Heart left ventricle (tissue), 16 donors: Measurements from ENCODE around the gene PDE6B. TPM values are rescaled to one million over a fixed set of nuclear protein-coding genes. Genes with fewer than 3 reads are reported as not detected.

Experiments used
- ATAC-seq, 4 donors: fragments of 200-7000 bp; cut with Tn5 transposase; one replicate each; pipeline ENCODE4 v1.9.1; 2020 to 2022; ENCODE audit warnings: moderate library complexity in 4 of 4, mild to moderate bottlenecking in 3 of 4, moderate number of reproducible peaks in 1 of 4
- DNase-seq, 5 donors: peaks; one replicate each; pipeline ENCODE4 v3.0.0-alpha.2; 2020
- H3K27ac ChIP-seq, 12 donors: fragments of 200-600 bp; sonication (generic) in 4 of 12; one replicate each; pipeline versions ENCODE4 v1.5.0 to v1.8.0; 2016 to 2022; ENCODE audit warnings: mild to moderate bottlenecking in 2 of 12
- H3K27me3 ChIP-seq, 9 donors: fragments of 200-600 bp; sonication (generic) in 2 of 9; one replicate each; pipeline versions ENCODE4 v1.5.1 to v1.8.0; 2016 to 2022; ENCODE audit warnings: mild to moderate bottlenecking in 3 of 9
- H3K36me3 ChIP-seq, 9 donors: fragments of 200-600 bp; sonication (generic) in 2 of 9; one replicate each; pipeline versions ENCODE4 v1.5.0 to v1.8.0; 2018 to 2022; ENCODE audit warnings: mild to moderate bottlenecking in 2 of 9
- H3K4me1 ChIP-seq, 12 donors: fragments of 200-600 bp; sonication (generic) in 4 of 12; one replicate each; pipeline versions ENCODE4 v1.5.0 to v1.8.0; 2016 to 2022; ENCODE audit warnings: mild to moderate bottlenecking in 3 of 12
- H3K4me3 ChIP-seq, 12 donors: fragments of 200-600 bp; sonication (generic) in 4 of 12; one replicate each; pipeline versions ENCODE4 v1.5.0 to v1.8.0; 2017 to 2022; ENCODE audit warnings: mild to moderate bottlenecking in 9 of 12, moderate library complexity in 4 of 12
- H3K9me3 ChIP-seq, 12 donors: fragments of 200-600 bp; sonication (generic) in 4 of 12; one replicate each; pipeline versions ENCODE4 v1.5.0 to v1.8.0; 2016 to 2022; ENCODE audit warnings: mild to moderate bottlenecking in 1 of 12
- POLR2A ChIP-seq, 2 donors: fragments of 450-650 bp; IDR thresholded peaks; one replicate each; pipeline ENCODE4 v1.6.1; 2017; ENCODE audit warnings: antibody characterized with exemption in 2 of 2, mild to moderate bottlenecking in 2 of 2, moderate library complexity in 2 of 2
- WGBS, 4 donors: extraction: QIAGEN DNeasy Blood & Tissue Kit in 2 of 4; methylation state at CpG; one replicate each; pipeline versions ENCODE4 v1.1.5 to v1.1.7; 2013 to 2018; 5-methylcytosine and 5-hydroxymethylcytosine counted together
- intact Hi-C, 10 donors: fragments of 100-400 bp; cut with DNase I; formaldehyde crosslinking; loops; one replicate each; pipeline versions ENCODE4 v1.11.1 to v1.14.2; 2022
- polyA plus RNA-seq, 2 donors: library from polyadenylated mRNA; stranded (reverse); fragments of 200-250 nt; gene quantifications; one replicate each; pipeline ENCODE4 v1.2.3, GENCODE V29; 2013
- total RNA-seq, 9 donors: library from RNA; depleted of rRNA in 2 of 9; stranded (reverse); fragments of >200 nt in 2 of 9; fragmentation: NEBNext Ultra II Directional in 3 of 9; extraction: Animal tissue kit (Norgen Biotek cat#: 25700) in 3 of 9; gene quantifications; one replicate each; pipeline versions ENCODE4 v1.1.0 to v1.2.4, GENCODE V29; 2016 to 2023
- TF ChIP-seq, protein P1 (sequence below), 12 donors: fragments of 200-600 bp; sonication (generic) in 4 of 12; IDR thresholded peaks; one replicate each; pipeline versions ENCODE4 v1.5.0 to v1.8.0; 2018 to 2022; ENCODE audit warnings: antibody characterized with exemption in 12 of 12, mild to moderate bottlenecking in 5 of 12
- donor health status: ischemic (EF 13 %, LVEDD 7.1; RV severe dilation, severe dysfunction).
- donor health status: healthy with polysubstance abuse.
- donor health status: DM: no; HTN: yes; CAD: no.
- donor health status: DM: no; HTN: no; CAD: no.
- donor health status: ischemic (EF 25% LVEDD 6.9; RV normal size, moderate dysfunction).
- donor health status: ischemic (EF 25% LVEDD 5.7; RV mildly dilated, moderate dysfunction).
- donor health status: healthy.
- donor health status: DM: yes; HTN: yes; CAD: no.
- donor health status: ischemic (EF 35%, LVEDD 5.7; RV mildly dilated, moderate dysfunction).
- donor health status: nonischemic (EF 11% LVEDD 7.7; RV severe dilation, severe dysfunction).
- donor health status: DM: yes; HTN: yes; CAD: no.
- donor health status: PGD.
- donor health status: ischemic (EF 29% LVEDD 5.4; RV normal size, mild dysfunction).
- donor health status: nonischemic (EF 23%, LVEDD 6.1; RV moderate dilation, normal function).

PDE6B gene
- total and polyA plus RNA-seq, 11 donors, result 0.61 to 8.4 (median 3.5) TPM

DNA sequence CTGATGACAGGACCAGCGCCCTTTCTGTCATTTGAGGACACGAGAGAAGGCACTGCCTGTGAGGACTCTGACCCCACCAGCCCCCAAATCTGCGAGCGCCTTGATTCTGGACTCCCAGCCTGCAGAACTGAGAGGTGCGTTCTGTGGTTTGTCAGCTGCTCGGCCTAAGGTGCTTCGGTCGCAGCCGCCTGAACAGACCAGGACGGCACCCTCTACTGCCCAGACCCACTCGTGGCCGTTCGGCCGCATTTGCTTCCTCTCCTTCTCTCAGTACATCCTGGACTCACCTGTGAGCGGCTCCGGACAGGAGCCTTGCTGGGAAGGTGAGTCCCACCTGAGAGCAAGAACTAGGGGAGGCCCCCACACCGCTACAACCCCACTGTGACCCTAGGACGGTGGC is 88.7 kb downstream of the PDE6B start:
- peaks cover 0 to 23% (median 7%) of the 10 kb centered on the region in 12 donors for H3K4me1 ChIP-seq
- WGBS, 4 donors, result 90 to 92% (median 91%) methylated on average over 14 to 18 of the region's 18 CpGs
- intact Hi-C loops, result no loop called here
- no peak overlapping the region for H3K27ac ChIP-seq
- no peak for TF ChIP-seq POLR2A (IDR thresholded peaks at IDR 0.05)
- TF ChIP-seq, protein P1, sequence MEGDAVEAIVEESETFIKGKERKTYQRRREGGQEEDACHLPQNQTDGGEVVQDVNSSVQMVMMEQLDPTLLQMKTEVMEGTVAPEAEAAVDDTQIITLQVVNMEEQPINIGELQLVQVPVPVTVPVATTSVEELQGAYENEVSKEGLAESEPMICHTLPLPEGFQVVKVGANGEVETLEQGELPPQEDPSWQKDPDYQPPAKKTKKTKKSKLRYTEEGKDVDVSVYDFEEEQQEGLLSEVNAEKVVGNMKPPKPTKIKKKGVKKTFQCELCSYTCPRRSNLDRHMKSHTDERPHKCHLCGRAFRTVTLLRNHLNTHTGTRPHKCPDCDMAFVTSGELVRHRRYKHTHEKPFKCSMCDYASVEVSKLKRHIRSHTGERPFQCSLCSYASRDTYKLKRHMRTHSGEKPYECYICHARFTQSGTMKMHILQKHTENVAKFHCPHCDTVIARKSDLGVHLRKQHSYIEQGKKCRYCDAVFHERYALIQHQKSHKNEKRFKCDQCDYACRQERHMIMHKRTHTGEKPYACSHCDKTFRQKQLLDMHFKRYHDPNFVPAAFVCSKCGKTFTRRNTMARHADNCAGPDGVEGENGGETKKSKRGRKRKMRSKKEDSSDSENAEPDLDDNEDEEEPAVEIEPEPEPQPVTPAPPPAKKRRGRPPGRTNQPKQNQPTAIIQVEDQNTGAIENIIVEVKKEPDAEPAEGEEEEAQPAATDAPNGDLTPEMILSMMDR (IDR thresholded peaks at IDR 0.05), result no peak
- H3K27me3 ChIP-seq, result no peaks in the 10 kb centered on the region
- peak in 1 of 5 donors; percentile 5 for DNase-seq
- peaks cover 0 to 12% (median 0%) of the 10 kb centered on the region in 9 donors for H3K36me3 ChIP-seq
- ATAC-seq, result peak in 1 of 4 donors; percentile 8
- H3K9me3 ChIP-seq, result no peaks in the 10 kb centered on the region
- no peak overlapping the region for H3K4me3 ChIP-seq

DNA sequence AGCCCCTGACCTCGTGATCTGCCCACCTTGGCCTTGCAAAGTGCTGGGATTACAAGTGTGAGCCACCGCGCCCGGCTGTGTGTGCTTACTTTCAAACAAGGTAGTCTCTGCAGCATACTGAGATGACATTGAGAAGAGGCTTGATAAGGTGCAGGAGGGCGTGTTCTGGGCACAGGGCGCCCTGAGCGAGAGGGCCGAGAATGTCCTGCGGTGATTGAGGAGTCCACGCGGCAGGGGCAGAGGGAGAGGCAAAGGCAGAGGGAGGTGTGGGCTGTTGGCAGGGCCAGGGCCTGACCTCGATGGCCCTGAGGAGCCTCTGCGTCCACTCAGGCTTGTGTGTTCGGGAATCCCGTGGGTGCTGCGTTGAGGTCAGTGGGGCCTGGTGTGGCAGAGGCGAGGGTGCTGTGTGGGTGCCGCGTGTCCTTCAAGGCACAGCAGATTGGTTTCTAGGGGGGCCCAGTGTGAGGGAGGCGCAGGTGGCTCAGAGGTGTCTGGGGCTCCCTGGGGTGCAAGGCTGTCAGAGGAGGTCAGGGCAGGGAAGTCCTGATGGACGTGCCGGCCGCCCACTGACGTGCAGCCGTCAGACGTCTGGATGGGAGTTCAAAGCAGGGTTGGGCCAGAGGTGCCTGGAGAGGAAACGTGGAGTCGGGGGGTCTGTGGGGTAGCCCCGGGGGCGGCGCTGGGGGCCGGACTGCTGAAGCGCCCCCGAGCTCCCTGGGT is 92.4 kb downstream of the PDE6B start:
- Histone ChIP-seq H3K9me3 (no peaks in the 10 kb centered on the region), H3K27me3 (no peaks in the 10 kb centered on the region), H3K4me1 (peaks cover 0 to 35% (median 12%) of the 10 kb centered on the region in 12 donors), H3K4me3 (no peak overlapping the region), H3K36me3 (peaks cover 0 to 10% (median 0%) of the 10 kb centered on the region in 9 donors), H3K27ac (no peak overlapping the region)
- TF ChIP-seq, protein P1 (IDR thresholded peaks at IDR 0.05), result no peak
- no peak for TF ChIP-seq POLR2A (IDR thresholded peaks at IDR 0.05)
- ATAC-seq (peak; percentile 23 to 53 (median 38)), DNase-seq (peak in 1 of 5 donors; percentile 24)
- intact Hi-C loops, result no loop called here
- WGBS, 4 donors, result 71 to 80% (median 75%) methylated on average over 24 to 34 of the region's 34 CpGs

DNA sequence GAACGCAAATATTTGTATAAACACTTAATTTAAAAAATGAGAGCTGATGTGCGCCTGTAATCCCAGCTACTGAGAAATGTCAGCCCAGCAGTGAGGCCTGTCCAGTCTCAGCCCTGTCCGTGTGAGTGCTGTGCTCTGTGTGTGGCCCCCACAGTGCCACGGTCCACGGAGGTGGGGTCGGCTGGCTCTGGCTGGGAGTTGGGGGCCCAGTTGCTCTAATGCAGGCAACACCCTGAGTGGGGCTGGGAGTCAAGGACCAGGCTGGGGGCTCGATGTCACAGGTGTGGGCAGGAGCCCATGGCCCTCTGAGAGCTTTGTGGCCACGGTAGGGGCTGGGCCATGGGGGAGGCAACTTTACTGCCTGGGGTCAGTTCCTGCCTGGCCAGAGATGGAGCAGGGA is 93.1 kb downstream of the PDE6B start:
- H3K36me3 ChIP-seq, result peaks cover 0 to 16% (median 3%) of the 10 kb centered on the region in 9 donors
- no peak for TF ChIP-seq POLR2A (IDR thresholded peaks at IDR 0.05)
- TF ChIP-seq, protein P1 (IDR thresholded peaks at IDR 0.05), result no peak
- H3K27ac ChIP-seq, result no peak overlapping the region
- DNase-seq (peak in 1 of 5 donors; percentile 17), ATAC-seq (no peak)
- H3K9me3 ChIP-seq, result no peaks in the 10 kb centered on the region
- no peaks in the 10 kb centered on the region for H3K27me3 ChIP-seq
- WGBS, 4 donors, result 73 to 83% (median 82%) methylated on average over 8 of the region's 8 CpGs
- H3K4me1 ChIP-seq, result peaks cover 0 to 35% (median 12%) of the 10 kb centered on the region in 12 donors
- intact Hi-C loops, result no loop called here
- H3K4me3 ChIP-seq, result no peak overlapping the region

Other genes with a start within 250 kb of the PDE6B start
- gene ZNF721, start 126.4 kb upstream of the PDE6B start, total RNA-seq, result 10 to 100 TPM in 7 of 9 donors, 1 to 10 TPM in 2; 5.5 to 20.3 (median 12.5) TPM
- gene ZNF721, start 126.4 kb upstream of the PDE6B start, polyA plus RNA-seq, result 1 to 10 TPM; 8.0 to 8.2 TPM
- 10 to 100 TPM; 11.2 to 26.9 (median 14.9) TPM for gene PIGG, start 126.4 kb upstream of the PDE6B start, total RNA-seq
- 10 to 100 TPM; 14.0 to 19.4 TPM for gene PIGG, start 126.4 kb upstream of the PDE6B start, polyA plus RNA-seq
- not detected for gene TMEM271, start 49.3 kb upstream of the PDE6B start, total RNA-seq
- not detected for gene TMEM271, start 49.3 kb upstream of the PDE6B start, polyA plus RNA-seq
- 100 to 1,000 TPM; 210 to 906 (median 800) TPM for gene ATP5ME, start 48.7 kb downstream of the PDE6B start, total RNA-seq
- 1,000 to 10,000 TPM in 1 of 2 donors, 100 to 1,000 TPM in 1; 552 to 2,413 TPM for gene ATP5ME, start 48.7 kb downstream of the PDE6B start, polyA plus RNA-seq
- gene MYL5, start 49.0 kb downstream of the PDE6B start, total RNA-seq, result 10 to 100 TPM in 2 of 9 donors, 1 to 10 TPM in 7; 1.4 to 12.9 (median 5.6) TPM
- 1 to 10 TPM; 2.0 to 4.4 TPM for gene MYL5, start 49.0 kb downstream of the PDE6B start, polyA plus RNA-seq
- gene SLC49A3, start 63.6 kb downstream of the PDE6B start, total RNA-seq, result 10 to 100 TPM in 3 of 9 donors, 1 to 10 TPM in 6; 5.6 to 20.5 (median 8.9) TPM
- gene SLC49A3, start 63.6 kb downstream of the PDE6B start, polyA plus RNA-seq, result 1 to 10 TPM; 5.2 to 9.8 TPM
- gene PCGF3, start 80.3 kb downstream of the PDE6B start, total RNA-seq, result 10 to 100 TPM; 16.2 to 45.7 (median 21.8) TPM
- gene PCGF3, start 80.3 kb downstream of the PDE6B start, polyA plus RNA-seq, result 10 to 100 TPM; 24.7 to 26.6 TPM
- gene CPLX1, start 200.6 kb downstream of the PDE6B start, total RNA-seq, result 1 to 10 TPM in 7 of 9 donors, under 1 TPM in 2; 0.75 to 7.0 (median 3.3) TPM
- 1 to 10 TPM; 1.5 to 5.9 TPM for gene CPLX1, start 200.6 kb downstream of the PDE6B start, polyA plus RNA-seq